Right cardiac atrium (tissue), 5 donors: ENCODE results near the gene MTCH1. TPM values are rescaled to one million over a fixed set of nuclear protein-coding genes. Genes with fewer than 3 reads are reported as not detected.
"Not testable (repeated sequence)": the region's sequence is repeated elsewhere in the genome, so short reads cannot be mapped to it uniquely, and the experiment has no call there.

Experiments
- ATAC-seq, 2 donors: fragments of 200-7000 bp; cut with Tn5 transposase; one replicate each; pipeline versions ENCODE4 v1.8.0 to v1.9.1; 2020; ENCODE audit warnings: moderate library complexity in 2 of 2, mild to moderate bottlenecking in 1 of 2
- DNase-seq, 3 donors: peaks; one replicate each; pipeline ENCODE4 v3.0.0-alpha.2; 2020
- H3K27ac ChIP-seq: one replicate; pipeline ENCODE4 v1.5.1; 2013; ENCODE audit warnings: mild to moderate bottlenecking, low read length, control low read depth, moderate library complexity
- H3K27me3 ChIP-seq: one replicate; pipeline ENCODE4 v1.6.1; 2013; ENCODE audit not compliant: control insufficient read depth, insufficient read depth
- H3K4me1 ChIP-seq: one replicate; pipeline ENCODE4 v1.6.1; 2013; ENCODE audit warnings: low read length; ENCODE audit not compliant: control insufficient read depth, insufficient read depth
- H3K4me3 ChIP-seq: one replicate; pipeline ENCODE4 v1.5.1; 2013; ENCODE audit warnings: low read length, control low read depth
- H3K9me3 ChIP-seq: one replicate; pipeline ENCODE4 v1.6.1; 2013; ENCODE audit warnings: low read length; ENCODE audit not compliant: control insufficient read depth
- WGBS: extraction: QIAGEN DNeasy Blood & Tissue Kit; methylation state at CpG from one replicate; pipeline ENCODE4 v1.1.7; 2013; 5-methylcytosine and 5-hydroxymethylcytosine counted together
- intact Hi-C, 4 donors: fragments of 100-400 bp; cut with DNase I; formaldehyde crosslinking; loops; one replicate each; pipeline versions ENCODE4 v1.11.0 to v1.14.0; 2022 to 2023
- polyA plus RNA-seq: library from polyadenylated mRNA; stranded (reverse); fragments of 200-250 nt; gene quantifications from one replicate; pipeline ENCODE4 v1.2.3, GENCODE V29; 2013
- total RNA-seq, 4 donors: library from RNA; stranded (reverse); fragmentation: NEBNext Ultra II Directional; extraction: Animal tissue kit (Norgen Biotek cat#: 25700); gene quantifications; one replicate each; pipeline ENCODE4 v1.2.1, GENCODE V29; 2021
- donor health status: healthy with polysubstance abuse.
- donor health status: DM: no; HTN: yes; CAD: no.
- donor health status: DM: no; HTN: no; CAD: no.
- donor health status: DM: no; HTN: yes; CAD: no; lungs with severe emphysema.
- donor health status: DM: yes; HTN: yes; CAD: no.

The MTCH1 gene
- total and polyA plus RNA-seq, 5 donors: 198 to 249 (median 225) TPM

DNA sequence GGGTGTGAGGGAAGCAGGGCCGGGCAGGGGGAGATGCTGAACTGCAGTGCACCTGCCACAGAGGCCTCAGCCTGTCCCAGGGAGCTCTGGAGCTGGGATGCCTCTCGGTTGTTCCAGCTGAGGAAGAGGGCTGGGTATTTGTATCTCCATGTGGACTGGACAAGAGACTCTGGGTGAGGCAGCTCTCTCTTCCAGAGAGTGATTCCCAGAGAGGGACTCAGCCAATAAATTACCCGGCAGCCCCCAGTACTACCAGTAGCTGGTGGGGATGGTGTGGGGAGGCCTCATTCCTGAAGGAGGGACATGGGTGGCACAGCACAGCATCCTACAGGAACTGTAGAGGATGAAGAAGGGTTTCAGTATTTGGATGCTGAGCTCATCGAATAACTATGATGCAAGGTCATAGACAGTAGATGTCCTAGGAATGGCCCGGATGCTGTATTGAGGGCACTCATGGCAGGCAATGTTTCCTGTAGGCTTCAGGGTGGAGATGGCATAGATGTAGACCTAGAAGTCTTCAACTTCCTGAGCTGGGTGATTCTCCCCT is 20.9 kb upstream of the MTCH1 start:
- peak; percentile 20 to 36 for ATAC-seq
- intact Hi-C loops: loop anchor here in 1 of 4 donors (10.0 kb wide), 1 partner anchor 112 kb away; no protein-coding TSS in a partner anchor
- no peaks in the 10 kb centered on the region for H3K4me1 ChIP-seq
- no peak overlapping the region for H3K27ac ChIP-seq
- H3K9me3 ChIP-seq: no peaks in the 10 kb centered on the region
- no peak for DNase-seq
- 70% methylated on average over 5 of the region's 5 CpGs for WGBS
- no peak overlapping the region for H3K4me3 ChIP-seq
- no peaks in the 10 kb centered on the region for H3K27me3 ChIP-seq

GRCh38 chr6:37005827-37006567 is 20.0 kb upstream of the MTCH1 start:
- no peaks in the 10 kb centered on the region for H3K9me3 ChIP-seq
- 82% methylated on average over 13 of the region's 13 CpGs for WGBS
- ATAC-seq (no peak), DNase-seq (no peak)
- H3K27ac ChIP-seq: no peak overlapping the region
- no peaks in the 10 kb centered on the region for H3K4me1 ChIP-seq
- intact Hi-C loops: loop anchor here in 1 of 4 donors (10.0 kb wide), 1 partner anchor 111 kb away; no protein-coding TSS in a partner anchor
- no peaks in the 10 kb centered on the region for H3K27me3 ChIP-seq
- H3K4me3 ChIP-seq: peak overlapping the region; percentile 6

- H3K27me3 ChIP-seq: no peaks in the 10 kb centered on the region
- WGBS: 70% methylated on average over 14 of the region's 14 CpGs
- peak; percentile 8 to 9 for ATAC-seq
- peak within 1 kb of the TSS; percentile 6 for H3K4me3 ChIP-seq
- no peaks in the 10 kb centered on the region for H3K9me3 ChIP-seq
- intact Hi-C loops: loop anchor here in 1 of 4 donors (10.0 kb wide), 1 partner anchor 110 kb away; no protein-coding TSS in a partner anchor
- H3K27ac ChIP-seq: no peak within 1 kb of the TSS
- H3K4me1 ChIP-seq: no peaks in the 10 kb centered on the region
- DNase-seq: no peak
Measured at GRCh38 chr6:37005061-37005810, 19.2 kb upstream of the MTCH1 start, which contains the start of gene FGD2. FGD2 (plus strand) TSS chr6:37005655; CDS start chr6:37005818, 163 bp downstream.

GRCh38 chr6:37004044-37004980 is 18.3 kb upstream of the MTCH1 start:
- Histone ChIP-seq H3K4me3 (no peak overlapping the region), H3K27me3 (no peaks in the 10 kb centered on the region), H3K9me3 (no peaks in the 10 kb centered on the region), H3K27ac (no peak overlapping the region), H3K4me1 (no peaks in the 10 kb centered on the region)
- ATAC-seq (no peak), DNase-seq (no peak)
- intact Hi-C loops: loop anchor here in 1 of 4 donors (10.0 kb wide), 1 partner anchor 110 kb away; no protein-coding TSS in a partner anchor
- 85% methylated on average over 11 of the region's 11 CpGs for WGBS

GRCh38 chr6:36999751-37000125 is 13.7 kb upstream of the MTCH1 start:
- Histone ChIP-seq H3K4me1 (no peaks in the 10 kb centered on the region), H3K27ac (no peak overlapping the region), H3K27me3 (no peaks in the 10 kb centered on the region), H3K4me3 (no peak overlapping the region), H3K9me3 (no peaks in the 10 kb centered on the region)
- intact Hi-C loops: loop anchor here in 1 of 4 donors (10.0 kb wide), 1 partner anchor 105 kb away; no protein-coding TSS in a partner anchor
- DNase-seq (no peak), ATAC-seq (no peak)
- 93% methylated on average over 4 of the region's 4 CpGs for WGBS

DNA sequence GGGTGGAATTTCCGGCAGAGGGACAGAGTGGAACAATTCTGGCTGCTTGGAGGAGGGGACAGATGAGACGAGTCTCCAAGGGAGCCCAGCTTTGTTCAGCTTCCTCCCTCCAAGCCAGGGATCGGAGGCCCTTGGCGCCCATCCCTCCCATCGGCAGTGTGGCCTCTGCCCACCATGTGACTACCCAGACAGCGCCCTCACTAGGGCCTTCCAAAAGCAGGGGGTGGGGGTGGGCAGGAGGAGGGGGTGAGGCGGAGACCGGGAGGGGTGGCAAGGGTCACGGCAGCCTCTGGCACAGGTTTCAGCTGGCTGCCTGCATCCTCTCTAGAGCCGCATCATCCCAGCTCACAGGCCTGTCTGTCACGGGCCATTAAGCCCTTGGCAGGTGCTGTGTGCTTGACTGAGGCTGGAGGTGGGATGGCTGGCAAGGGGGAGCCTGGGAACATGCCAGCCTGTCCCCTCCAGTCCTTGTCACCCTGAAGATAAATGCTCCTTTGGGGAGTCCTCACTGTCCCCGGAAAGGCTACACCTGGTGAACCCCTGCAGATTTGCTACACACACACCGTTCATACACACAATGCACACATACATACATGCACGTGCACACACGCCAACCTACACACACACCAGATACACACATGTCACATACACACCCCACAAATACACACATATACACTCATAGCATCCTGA is 13.2 kb upstream of the MTCH1 start:
- WGBS: 67% methylated on average over 15 of the region's 15 CpGs
- Histone ChIP-seq H3K4me3 (no peak overlapping the region), H3K9me3 (no peaks in the 10 kb centered on the region), H3K27me3 (no peaks in the 10 kb centered on the region), H3K4me1 (no peaks in the 10 kb centered on the region), H3K27ac (peak overlapping the region; percentile 93)
- DNase-seq (no peak), ATAC-seq (peak; percentile 4 to 49)
- intact Hi-C loops: no loop called here

GRCh38 chr6:36998723-36999038 is 12.7 kb upstream of the MTCH1 start:
- H3K4me1 ChIP-seq: no peaks in the 10 kb centered on the region
- DNase-seq (no peak), ATAC-seq (peak; percentile 55 to 84)
- H3K27me3 ChIP-seq: no peaks in the 10 kb centered on the region
- peak overlapping the region; percentile 93 for H3K27ac ChIP-seq
- 71% methylated on average over 8 of the region's 8 CpGs for WGBS
- no peaks in the 10 kb centered on the region for H3K9me3 ChIP-seq
- H3K4me3 ChIP-seq: no peak overlapping the region
- intact Hi-C loops: no loop called here

DNA sequence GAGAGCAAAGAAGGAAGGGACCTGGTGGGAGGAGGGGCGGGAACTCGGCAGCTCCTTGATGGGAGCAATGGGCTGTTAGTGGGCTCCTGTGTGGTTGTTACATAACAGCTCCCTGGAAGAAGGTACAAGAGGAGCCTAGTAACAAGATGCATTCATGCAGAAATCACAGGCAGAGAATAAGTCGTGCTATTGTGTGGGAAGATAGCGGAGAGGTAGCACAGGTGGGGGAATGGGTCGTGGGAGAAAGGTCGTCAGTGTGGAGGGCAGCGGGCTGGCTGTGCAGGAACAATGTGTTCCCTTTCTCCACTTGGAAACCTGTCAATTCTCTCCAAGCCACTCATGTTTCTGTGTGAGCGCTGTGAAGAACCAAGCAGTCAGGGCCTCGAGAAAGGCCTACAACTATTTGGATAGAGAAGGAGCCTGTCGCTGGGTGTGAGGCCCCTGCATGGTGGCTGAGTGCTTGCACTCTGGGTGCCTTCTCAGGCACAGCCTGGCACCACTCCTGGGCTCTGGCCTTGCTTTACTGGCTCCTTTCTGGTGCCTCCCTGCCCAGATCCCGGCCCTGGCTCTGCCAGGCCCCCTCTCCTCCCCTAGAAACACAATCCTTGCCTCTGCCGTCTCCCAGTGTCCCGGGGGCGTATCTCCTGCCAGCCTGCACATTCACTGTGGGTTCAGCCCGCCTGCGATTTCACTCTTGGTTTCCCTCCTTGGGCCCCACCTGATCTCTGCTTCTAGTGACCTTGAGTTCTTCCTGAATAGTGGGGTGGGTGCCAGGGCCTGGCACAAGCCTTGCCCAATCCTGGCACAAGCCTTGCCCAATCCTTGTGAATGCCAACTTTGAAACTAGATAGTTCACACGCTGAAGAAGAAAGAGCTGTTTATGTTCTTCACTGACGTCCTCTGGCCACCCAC is 12.1 kb upstream of the MTCH1 start:
- intact Hi-C loops: no loop called here
- DNase-seq: peak in 2 of 3 donors; percentile 55 to 74
- H3K27ac ChIP-seq: peak overlapping the region; percentile 93
- no peaks in the 10 kb centered on the region for H3K4me1 ChIP-seq
- peak; percentile 63 to 69 for ATAC-seq
- H3K27me3 ChIP-seq: no peaks in the 10 kb centered on the region
- no peak overlapping the region for H3K4me3 ChIP-seq
- WGBS: 60% methylated on average over 18 of the region's 18 CpGs
- no peaks in the 10 kb centered on the region for H3K9me3 ChIP-seq

DNA sequence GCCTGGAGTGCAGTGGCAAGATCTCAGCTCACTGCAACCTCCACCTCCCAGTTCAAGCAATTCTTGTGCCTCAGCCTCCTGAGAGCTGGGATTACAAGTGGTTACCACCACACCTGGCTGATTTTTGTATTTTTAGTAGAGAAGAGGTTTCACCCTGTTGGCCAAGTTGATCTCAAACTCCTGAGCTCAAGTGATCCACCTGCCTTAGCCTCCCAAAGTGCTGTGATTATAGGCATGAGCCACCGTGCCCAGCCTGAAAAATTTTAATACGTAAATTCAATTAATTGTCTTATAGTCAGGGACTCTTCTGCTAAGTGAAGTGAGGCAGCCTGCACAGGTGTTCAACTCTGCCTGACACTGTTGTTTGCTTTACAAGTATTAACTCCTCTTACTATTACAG is 4.4 kb upstream of the MTCH1 start:
- DNase-seq, H3K27me3 ChIP-seq, H3K4me1 ChIP-seq, H3K4me3 ChIP-seq, ATAC-seq, intact Hi-C loops, H3K9me3 ChIP-seq, H3K27ac ChIP-seq: not testable (repeated sequence)
- 87% methylated on average over 2 of the region's 2 CpGs for WGBS
